ENCODE data around the gene SFPQ.
"Not testable (repeated sequence)": the region's sequence is repeated elsewhere in the genome, so short reads cannot be mapped to it uniquely, and the experiment has no call there.

Gene SFPQ

DNA sequence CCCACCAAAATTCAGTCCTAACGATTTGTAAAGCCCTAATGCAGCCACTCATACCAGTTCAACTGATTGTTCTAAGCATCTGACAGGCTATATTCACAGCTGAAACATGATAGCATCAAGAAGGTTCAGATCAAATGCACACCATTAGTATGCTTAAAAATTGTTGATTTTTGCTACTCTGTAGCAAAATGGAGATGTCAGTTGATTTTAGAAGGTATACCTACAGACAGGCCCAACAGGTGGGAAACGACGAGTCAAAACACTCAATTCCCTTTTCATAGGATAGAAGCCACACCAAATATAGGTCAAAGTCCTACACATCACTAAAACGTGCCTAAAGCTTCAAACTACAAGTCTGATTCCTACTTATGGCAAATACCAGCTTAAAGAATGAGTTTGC is 6.7 kb downstream of the SFPQ start:
- DNase-seq = no peak

DNA sequence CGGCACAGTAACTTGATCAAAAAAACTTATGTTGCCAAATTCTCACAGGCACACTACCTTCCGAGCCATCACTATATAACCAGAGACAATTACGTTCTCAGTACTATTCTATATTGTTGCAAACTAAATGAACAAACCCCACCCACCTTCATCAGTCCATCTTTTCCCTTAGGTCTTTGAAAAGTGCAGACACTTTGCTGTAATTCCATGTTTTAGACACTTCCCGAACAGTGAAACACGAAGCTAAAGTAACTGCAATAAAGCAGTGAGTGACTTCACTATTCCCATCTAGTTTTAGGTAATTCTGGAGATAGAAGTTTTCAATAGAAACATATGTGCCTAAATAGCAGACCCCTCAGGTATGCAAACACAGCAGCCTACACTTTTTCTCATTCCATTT is 7.7 kb downstream of the SFPQ start:
- DNase-seq = no peak

DNA sequence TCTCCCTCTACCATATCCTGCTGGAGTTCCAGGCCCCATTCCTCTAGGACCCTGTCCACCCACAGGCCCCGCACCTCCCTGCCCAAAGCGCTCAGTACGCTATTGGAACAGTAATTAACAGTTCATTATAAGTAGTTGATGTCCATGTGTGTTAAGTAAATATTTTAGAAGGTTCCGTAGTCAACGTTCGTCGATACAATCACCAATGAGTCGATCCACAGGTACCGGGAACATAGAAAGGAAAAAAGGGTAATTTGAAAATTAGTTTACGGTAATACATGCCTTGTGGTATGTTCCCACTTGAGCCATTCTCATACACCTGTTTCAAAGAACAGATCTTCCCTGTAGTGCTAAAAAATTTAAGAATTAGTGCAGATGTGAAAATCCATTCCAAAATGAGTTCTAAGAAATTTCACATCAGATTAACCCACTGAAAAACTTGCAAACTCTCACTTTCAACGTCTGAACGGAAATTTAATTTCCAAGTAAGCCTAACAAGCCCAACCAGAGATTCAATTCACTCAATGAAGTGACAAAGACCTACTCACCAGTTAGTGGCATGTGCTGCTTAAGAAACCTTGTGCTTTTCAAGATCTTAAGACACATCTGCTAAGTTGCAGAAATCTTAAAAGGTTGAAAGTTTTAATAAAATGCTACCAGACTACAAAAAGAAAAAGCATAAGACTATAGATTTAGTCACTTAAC is 8.3 kb downstream of the SFPQ start:
- DNase-seq = no peak

DNA sequence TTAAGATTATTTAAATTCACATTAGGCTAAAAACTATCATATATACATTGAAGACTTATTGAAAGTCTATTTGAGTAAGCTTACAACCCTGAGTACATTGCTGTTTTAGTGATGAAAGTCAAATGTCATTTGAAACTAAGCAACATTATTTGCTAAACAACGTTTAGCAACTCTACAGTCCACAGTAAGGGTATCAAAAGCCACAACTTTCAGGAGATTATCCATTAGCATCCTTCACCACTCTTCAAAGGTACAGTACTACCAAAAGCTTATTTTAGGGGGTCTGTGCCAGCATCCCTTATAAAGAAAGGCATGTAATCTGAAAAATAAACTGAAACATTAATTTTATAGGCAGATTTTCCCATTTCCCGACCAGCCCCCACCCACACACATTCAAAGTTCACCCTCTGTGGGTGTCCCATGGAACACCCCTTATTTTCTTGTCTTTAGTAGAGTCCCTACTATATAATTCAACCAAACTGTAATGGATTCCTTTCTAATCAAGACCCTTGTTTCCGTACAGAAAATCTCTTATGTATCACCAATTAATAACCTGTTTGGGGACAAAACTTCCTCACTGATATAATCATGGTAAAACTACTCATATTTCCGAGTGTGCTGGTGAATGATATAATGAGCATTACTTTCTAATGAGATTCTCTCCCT is 11.0 kb downstream of the SFPQ start:
- no peak for DNase-seq

DNA sequence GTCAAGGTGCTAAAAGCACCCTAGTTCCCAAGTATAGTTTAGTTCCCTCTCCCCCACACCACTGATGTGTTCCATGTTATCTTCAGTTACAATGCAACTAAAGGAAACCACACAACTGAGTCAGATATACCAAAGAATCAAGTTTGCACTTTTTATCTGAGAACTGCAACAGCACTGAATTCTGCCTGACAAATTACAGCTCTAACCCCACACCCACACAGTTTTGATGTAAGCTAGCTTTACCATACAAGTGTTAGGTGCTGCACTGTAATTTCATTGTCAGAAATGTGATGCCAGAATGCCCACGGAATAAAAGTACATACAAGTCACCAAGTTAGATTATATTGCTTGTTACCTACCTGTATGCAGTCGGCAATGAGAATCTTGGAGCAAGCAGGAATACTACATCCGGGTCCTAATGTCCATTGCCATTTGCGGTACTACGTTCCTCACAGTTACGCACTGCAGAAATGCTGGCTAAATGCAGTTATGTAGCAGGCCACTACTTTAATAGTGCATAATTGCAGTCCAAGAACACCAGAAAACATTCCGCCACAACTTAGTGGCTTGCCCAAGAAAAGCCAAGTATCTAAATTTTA is 12.1 kb downstream of the SFPQ start:
- DNase-seq = no peak

DNA sequence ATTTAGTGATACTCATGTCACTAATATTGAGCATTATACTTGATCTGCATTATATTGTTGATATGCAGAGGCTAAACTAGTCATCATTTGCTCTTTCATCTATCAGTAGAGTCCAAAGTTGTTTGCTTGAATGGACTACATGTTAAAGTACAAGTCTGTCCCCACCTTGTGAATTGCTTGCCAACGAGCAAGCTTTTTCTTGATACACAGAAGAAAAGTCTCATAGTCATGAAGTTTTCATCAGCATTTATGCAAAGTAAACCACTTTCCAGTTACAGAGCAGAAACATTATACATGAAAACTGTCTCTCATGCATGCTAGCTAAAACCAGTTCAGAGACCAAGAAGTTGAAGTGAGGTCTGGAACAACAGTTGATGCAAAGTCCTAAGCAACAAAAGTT is 13.0 kb downstream of the SFPQ start:
- DNase-seq = no peak

DNA sequence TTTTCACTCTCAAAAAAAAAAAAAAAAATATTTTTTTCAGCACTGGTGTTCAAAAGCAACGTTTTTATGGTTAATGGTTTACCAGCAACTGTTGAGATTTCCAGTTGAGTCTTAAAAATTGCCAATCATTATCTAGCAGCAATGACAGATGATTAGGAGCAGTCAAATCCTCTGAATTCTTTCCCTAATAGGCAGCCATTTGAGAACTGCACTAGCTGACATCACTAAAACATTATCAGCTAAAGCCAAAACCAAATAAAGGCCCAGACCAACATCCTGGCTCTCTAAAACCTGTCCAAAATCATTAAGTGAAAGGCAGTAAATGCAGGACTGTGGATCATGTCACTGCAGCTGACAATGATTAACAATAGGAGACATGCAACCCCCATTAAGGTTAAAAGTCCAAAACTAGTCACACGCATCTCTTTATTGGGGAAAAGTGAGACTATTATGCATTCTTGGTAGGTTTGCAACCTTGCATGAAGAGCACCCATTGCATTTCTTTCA is 14.0 kb downstream of the SFPQ start:
- DNase-seq = no peak

DNA sequence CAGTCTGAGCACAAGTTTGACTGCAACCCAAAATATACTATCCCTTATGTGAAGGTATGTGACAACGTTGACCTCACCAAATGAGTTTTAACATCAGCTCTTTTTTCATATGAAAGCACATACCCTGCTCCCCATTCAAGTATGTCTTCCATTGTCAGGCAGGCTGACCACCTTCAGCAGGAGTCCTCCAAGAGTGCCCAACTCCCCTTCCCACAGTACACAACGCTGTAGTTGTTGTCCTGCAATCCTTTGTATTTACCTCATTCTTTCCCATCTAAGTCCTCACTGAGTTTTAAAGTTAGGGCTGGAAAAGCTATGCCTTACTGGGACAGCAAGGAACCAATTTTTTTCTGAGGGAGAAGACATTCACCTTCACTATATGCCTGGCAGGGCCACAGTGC is 14.7 kb downstream of the SFPQ start:
- DNase-seq = no peak

DNA sequence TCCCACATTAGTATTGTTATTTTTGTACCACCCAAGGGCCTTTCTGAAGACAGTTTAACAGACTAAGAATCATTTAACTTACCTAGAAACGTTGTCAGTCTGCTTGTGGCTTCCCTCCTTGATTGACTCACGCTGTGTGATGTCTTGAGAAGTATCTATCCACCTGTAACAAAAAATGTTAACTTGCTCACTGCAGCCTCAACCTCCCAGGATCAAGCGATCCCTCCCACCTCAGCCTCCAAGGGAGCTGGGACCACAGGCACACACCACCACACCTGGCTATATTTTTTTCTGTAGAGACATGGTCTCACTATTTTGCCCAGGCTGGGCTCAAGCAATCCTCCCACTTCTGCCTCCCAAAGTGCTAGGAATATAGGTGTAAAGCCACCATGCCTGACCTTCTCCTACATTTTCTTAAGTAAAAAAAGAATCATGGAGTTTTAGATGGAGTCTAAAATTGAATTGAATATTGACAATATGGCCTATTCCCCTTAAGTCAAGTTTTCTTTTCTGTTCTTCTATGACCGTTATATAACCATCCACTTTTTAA is 15.6 kb downstream of the SFPQ start:
- no peak for DNase-seq

DNA sequence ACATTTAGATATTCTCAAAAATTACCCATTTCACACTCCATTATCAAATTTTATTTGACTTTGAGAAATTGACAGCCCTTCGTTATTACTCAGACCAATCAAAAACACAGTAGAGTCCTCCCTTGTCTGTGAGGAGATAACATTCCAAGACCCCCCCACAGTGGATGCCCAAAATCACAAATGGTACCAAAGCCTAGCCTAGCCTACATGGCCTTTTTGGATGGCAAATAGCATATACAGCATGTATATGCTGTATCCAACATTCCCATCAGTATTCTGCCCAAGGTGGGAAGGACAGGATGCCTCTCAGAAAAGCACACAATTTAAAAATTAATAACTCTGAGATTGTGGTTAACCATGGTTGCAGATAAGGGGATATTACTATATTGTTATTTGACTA is 17.3 kb downstream of the SFPQ start:
- DNase-seq = no peak

DNA sequence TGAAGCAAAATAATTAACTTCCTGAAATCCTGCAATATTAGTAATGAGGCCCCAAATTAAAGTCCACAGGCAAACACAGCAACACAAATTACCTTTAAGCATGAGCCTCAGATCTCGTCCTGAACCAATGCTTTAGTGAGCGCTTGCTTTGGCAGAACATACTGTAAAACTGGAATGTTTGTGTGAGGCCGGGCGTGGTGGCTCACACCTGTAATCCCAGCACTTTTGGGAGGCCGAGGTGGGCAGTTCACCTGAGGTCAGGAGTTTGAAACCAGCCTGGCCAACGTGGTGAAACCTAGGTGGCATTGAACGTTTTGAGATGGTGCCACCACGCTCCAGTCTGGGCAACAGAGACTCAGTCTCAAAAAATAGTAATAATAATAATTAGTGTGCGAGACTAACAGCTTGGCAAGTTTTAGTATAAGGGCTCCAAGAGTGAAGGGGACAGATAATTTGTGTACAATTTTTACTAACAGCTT is 17.8 kb downstream of the SFPQ start:
- no peak for DNase-seq

DNA sequence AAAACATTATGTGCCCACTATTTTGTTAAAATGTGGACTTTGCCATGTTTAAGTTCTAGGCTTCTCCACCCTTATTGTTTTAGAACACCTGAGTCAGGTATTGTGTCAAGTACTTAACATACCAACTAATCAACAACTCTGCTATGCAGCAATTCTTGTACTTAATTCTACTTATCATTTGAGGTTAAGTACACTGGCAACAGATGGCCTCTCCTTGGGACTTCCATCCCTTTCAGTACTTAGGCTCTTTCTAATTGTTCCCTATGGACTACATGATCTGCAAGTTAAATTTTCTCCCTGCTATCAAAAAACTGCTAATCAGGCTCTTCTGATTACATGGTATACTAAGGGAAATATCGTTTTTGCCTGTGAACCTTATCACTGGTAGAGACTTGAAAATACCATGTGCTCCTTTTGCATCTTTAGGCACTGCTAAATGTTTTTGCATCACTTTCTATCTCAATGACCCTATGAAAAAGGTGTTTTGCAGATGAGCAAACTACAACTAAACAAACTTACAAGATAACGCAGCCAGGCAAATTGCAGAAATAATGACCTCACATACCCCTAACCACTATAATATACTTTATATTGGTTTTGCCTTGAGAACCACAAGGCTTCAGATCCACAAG is 18.9 kb downstream of the SFPQ start:
- DNase-seq = no peak

DNA sequence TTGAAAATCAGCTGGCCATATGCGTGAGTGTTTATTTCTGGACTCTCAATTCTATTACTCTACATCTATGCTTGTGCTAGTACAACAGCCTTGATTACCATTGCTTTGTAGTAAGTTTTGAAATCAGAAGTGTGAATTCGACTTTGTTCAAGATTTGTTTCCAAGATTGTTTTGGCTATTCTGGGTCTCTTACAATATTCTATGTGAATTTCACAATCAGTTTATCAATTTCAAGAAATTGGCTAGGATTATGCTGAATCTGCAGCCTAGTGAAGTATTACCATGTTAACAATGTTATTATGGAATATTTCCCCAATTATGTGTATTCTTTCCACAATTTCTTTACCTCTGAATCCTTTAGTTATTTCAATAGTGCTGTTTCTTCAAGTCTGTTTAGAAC is 19.5 kb downstream of the SFPQ start:
- no peak for DNase-seq

DNA sequence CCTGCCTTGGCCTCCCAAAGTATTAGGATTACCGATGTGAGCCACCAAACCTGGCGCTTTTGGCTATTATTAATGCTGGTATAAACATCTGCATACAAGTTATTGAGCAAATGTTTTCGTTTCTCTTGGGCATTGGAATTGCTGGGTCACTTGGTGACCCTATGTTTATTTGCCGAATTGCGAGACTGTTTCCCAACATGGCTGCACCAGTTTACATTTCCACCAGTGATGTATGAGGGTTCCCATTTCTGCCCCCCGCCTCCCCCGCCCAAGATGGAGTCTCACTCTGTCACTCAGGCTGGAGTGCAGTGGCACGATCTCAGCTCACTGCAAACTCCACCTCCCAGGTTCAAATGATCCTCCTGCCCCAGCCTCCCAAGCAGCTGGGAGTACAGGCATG is 20.9 kb downstream of the SFPQ start:
- no peak for DNase-seq

DNA sequence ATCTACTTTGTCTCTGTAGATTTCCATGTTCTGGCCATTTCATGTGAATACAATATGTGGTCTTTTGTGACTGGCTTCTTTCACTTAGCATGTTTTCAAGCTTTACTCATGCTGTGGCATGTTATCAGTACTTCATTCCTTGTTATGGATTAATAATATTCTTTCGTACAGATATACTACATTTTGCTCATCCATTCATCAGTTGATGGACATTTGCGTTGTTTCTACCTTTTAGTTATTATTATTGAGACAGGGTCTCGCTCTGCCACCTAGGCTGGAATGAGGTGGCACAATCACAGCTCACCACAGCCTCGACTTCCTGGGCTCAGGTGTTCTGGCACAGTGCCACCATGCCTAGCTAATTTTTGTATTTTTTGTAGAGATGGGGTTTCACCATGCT is 21.4 kb downstream of the SFPQ start:
- no peak for DNase-seq

DNA sequence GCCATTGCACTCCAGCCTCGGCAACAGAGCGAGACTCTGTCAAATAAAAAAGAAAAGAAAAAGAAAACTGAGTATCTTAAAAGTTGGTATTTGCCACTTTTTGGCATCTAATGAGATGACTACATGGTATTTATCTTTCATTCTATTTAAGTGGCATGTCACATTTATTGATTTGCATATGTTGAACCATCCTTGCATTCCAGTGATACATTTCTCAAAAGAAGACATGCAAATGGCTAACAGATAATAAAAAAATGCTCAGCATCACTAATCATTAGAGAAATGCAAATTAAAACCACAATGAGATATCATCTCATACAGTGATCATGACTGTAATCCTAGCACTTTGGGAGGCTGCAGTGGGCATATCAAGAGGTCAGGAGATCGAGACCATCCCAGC is 28.1 kb downstream of the SFPQ start:
- DNase-seq = no peak

DNA sequence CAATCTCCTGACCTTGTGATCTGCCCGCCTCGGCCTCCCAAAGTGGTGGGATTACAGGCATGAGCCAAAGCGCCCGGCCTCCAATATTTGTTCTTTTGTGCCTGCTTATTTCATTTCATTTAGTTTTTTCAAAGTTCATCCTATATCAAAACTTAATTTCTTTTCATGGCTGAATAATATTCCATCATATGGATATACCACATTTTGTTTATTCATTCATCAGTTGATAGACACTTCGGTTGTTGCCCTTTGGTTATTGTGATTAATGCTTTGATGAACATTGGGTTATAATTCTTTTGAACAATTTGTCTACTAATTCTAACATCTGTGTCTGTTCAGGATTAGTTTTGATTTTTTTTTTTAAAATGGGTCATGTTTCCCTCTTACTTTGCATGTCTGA is 41.7 kb downstream of the SFPQ start:
- no peak for DNase-seq

DNA sequence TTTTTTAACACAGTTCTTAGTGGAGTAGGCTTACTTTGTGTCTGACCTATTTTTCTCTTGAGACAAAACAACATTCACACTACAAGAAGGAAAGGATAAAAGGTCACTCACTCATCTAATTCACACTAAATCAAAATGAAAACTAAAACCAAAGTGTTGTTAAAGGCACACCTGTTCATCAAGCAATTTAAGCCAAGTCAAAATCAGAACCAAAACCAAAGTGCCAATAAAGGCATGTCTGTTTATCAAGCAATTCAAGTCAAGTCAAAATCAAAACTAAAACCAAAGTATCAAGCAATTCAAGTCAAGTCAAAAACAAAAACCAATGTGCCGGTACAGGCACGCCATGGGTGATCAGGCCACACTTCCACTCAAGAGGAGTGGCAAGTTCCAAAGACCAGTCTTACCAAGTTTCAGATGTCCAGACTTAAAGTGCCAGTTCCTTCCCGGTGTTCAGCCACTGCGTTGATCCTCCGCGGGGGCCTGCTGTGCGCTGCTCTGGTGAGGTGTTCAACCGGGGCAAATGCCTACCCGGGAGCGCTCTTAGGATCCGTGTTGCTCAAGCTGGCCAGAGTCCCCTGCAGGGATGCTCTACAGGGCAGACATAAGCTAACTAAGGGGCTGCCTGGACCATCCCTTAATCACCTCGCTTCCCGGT is 46.9 kb downstream of the SFPQ start:
- peak; percentile 31 for DNase-seq

DNA sequence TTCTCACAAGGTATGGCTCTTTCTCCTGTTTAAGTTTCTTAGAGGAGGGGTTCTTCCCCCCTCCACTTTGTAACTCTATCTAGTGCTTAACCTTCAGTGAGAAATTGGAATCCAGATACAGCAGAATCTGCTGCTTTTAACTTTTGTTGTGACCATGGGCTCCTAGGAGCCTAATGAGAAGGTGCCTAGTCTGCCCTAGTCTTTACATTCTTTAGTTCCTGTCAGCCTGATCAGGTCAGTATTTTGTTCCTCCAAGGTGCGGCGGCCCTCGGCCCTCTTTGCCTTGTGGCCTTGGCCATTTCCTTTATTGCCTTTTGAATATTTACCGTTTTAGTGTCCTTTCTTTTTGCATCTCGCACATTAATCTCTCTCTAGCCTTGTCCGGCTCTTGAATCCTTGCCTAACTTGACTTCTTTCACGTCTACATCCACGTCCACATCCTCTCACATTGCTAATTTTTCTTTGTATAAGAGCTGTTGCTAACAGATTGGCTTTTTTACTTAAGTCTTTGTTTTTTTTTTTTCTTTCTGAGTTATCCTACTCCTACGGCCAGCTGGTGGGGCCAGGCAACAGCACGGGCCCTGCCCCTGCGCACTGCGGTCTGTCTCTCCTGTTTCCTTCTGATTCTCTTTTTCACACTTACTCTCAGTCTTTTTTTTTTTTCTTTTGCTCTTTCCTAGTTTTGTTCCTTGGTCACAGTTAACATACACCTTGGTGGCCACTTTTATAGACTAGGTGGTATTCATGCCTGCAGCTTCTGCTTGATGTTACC is 49.0 kb downstream of the SFPQ start:
- no peak for DNase-seq

DNA sequence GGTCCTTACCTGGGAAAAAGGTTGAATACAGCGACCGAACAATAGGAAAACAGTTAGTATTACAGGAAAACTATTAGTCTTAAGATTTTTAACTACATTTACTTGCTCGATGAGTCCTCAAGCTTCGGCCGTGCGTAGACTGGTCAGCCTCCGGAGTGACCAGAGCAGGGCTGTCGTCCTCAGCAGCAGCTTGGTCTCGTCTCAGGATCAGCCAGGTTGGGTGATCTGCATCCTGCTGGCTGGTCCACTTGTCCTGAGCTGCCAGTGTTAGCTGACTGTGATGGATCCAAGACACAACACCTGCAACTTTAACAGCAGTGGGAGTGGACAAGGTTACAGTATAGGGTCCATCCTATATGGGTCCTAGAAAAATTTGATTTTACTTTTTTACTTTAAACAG is 50.2 kb downstream of the SFPQ start:
- DNase-seq = not testable (repeated sequence)

DNA sequence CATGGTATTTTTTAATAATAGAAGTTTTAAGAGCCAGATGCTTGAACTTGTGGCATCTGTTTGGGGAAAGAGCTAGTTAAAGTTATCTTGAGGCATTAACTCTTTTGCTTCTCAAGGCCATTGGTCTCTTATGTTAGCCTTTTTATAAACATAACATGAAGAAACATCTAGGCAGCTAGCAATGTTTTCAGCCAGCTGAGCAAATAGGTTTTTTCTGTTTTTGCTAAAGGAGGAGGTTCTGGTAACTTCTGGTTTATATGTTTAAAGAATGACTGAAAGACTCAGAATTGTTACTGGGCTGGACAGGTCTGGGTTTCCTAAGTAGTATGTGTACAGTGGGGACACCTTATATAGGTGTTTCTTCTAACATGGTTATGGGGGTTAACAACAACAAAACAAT is 50.7 kb downstream of the SFPQ start:
- DNase-seq = not testable (repeated sequence)

DNA sequence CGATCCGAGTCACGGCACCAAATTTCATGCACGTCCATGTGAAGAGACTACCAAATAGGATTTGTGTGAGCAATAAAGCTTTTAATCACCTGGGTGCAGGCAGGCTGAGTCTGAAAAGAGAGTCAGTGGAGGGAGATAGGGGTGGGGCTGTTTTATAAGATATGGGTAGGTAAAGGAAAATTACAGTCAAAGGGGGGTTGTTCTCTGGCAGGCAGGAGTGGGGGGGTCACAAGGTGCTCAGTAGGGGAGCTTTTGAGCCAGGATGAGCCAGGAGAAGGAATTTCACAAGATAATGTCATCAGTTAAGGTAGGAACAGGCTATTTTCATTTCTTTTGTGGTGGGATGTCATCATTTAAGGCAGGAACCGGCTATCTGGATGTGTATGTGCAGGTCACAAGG is 55.4 kb downstream of the SFPQ start:
- not testable (repeated sequence) for DNase-seq
